ENCODE results near the gene HOXB8. TPM values are rescaled to one million over a fixed set of nuclear protein-coding genes. Genes with fewer than 3 reads are reported as not detected.

Gene HOXB8
- polyA plus RNA-seq: not detected

DNA sequence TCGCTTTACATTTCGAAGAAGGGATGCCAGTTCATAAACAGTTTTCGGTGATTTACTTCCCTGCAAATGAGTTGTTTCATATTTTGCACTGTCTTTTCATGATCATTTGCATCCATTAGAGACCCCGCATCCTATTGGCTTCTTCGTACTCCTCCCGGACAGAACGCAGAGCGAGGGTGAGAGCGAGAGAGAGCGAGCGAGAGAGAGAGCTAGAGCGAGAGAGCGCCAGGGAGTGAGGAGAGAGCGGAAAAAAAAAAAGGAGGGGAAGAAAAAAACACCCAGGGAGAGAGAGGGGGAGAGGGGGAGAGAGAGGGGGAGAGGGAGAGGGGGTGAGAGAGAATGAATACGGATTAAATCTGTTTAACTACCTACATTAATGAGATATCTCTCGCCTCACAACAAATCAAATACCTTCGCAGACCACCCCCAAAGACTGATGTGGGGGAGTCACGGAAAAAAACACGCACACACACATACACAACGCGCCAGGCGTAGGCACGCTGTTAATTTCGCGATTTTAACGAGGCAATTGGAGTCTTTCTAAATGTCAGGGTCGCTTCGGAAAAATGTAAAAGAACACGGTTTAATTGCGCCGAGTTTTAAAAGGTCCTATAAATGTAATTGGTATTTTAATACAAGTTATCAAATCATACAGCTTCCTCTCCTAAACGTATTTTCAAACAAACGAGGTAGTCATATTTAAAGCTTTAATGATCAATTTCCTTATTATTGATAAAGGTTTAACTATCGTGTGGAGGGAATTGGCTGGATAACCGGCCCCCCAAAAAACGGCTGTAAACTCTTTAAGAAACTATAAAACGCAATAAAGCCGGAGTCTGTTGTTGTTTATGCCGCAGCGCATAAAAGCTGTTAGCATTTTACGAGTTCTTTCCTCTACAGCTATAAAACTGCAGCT lies at the start of gene HOXB8:
HOXB8 (minus strand) TSS at position 246 of the 916 bp plus-strand sequence. CDS start 588 bp downstream, outside the sequence.
- DNase-seq: no peak
- H3K36me3 Mint-ChIP-seq: no peaks in the 10 kb centered on the region
- no peaks in the 10 kb centered on the region for H3K9me3 Mint-ChIP-seq
- peaks cover 63 to 81% (median 76%) of the 10 kb centered on the region in 3 donors for H3K27me3 Mint-ChIP-seq (ENCODE audit: low read depth in 3 of 3)
- H3K4me1 Mint-ChIP-seq: peaks cover 43 to 74% of the 10 kb centered on the region in 2 donors
- H3K27ac Mint-ChIP-seq: peak within 1 kb of the TSS in 3 of 6 donors; percentile 57 to 73 (median 65)
- H3K4me3 Mint-ChIP-seq: peak within 1 kb of the TSS in 4 of 5 donors; percentile 7 to 68 (median 18)

DNA sequence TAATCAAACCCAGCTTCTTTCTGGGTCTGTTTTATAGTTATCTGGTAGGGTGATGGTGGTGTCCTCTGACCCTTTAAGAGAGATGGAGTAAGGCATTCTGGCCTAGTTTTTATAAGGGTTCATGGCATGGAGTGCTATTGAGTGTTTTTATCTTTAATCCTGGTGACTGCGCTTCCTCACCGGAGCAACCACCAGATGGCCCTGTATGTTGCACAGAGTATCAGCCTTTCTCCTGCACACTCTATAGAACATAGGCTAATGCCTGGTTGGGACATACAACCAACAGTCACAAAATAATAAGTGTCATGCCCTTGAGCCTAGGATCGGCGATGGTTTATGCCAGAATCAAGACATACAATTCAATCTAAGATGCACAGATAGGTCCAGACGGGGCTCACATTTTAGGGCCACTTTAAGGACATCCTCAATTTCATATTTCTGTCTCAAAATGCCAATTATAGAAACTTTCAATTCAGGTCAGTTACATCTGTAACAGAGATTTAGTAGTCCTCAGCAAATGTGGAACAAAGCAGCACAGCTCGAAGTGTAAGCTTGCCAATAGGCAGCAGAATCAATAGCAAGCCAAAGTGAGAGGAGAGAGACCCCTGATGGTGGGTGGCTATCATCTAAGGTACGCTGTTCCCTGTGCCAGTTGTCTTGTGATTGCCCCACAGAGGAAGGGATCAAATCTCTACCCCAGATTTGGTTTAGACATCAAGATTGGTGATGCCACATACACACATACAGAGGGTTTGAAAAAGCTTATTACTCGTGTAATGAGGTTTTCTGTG lies 48.2 kb upstream of the HOXB8 start:
- Mint-ChIP-seq H3K9me3 (no peaks in the 10 kb centered on the region), H3K4me1 (no peaks in the 10 kb centered on the region), H3K27me3 (ENCODE audit: low read depth in 3 of 3) (peaks cover 0 to 2% (median 2%) of the 10 kb centered on the region in 3 donors), H3K27ac (no peak overlapping the region), H3K36me3 (no peaks in the 10 kb centered on the region), H3K4me3 (no peak overlapping the region)
- no peak for DNase-seq

DNA sequence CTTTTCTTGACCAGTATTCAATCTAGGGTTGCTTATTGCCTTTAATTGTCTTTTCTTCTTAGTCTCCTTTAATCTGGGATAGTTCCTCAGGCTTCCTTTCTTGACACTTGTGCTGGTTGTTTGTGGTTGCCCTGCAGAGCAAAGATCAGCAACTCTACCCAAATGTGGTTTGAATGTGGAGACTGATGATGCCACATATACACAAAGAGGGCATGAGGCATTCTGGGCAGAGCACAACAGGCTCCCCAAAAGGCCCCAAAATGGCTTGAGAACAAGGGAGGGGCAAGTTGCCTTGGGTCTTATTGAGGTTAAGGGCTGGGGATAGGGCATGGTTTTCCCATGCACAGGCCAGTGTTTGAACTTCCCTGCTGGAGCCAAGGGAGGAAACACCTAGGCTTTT lies 40.8 kb upstream of the HOXB8 start:
- Mint-ChIP-seq H3K4me1 (peaks cover 5 to 13% of the 10 kb centered on the region in 2 donors), H3K27ac (peak overlapping the region in 1 of 6 donors; percentile 50), H3K4me3 (no peak overlapping the region), H3K27me3 (ENCODE audit: low read depth in 3 of 3) (no peaks in the 10 kb centered on the region), H3K9me3 (no peaks in the 10 kb centered on the region), H3K36me3 (no peaks in the 10 kb centered on the region)
- DNase-seq: no peak

DNA sequence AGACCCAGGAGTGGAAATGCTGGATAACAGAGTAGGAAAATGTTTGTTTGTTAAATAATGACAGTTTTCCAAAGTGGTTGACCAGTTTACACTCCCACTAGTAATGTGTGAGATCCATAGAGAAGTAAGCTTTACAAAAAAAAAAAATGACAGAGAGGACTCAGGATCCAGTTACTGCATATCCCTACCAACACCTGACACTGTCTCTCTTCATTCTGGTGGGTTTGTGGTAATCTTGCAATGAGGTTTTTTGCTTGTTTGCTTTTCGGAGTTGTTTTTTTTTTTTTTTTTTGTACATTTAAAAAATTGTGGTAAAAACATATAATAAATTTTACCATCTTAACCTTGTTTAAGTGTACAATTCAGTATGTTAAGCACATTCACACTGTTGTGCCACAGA lies 34.6 kb upstream of the HOXB8 start:
- Mint-ChIP-seq H3K27me3 (ENCODE audit: low read depth in 3 of 3) (peaks cover 4 to 15% (median 11%) of the 10 kb centered on the region in 3 donors), H3K27ac (no peak overlapping the region), H3K4me1 (peaks cover 18 to 32% of the 10 kb centered on the region in 2 donors)

DNA sequence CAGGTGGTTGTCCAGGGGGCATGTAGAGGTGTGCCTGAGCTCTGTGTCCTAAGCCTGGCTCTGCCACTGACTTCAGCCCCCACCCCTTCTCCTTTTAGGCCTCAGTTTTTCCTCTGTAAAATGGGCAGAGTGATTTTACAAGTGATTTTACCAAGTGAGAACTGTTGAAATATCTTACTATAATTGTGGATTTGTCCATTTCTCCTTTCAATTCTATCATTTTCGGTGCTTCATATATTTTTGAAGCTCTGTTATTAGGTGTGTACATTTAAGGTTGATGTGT lies 32.8 kb upstream of the HOXB8 start:
- H3K9me3 Mint-ChIP-seq: no peaks in the 10 kb centered on the region
- no peaks in the 10 kb centered on the region for H3K36me3 Mint-ChIP-seq
- peaks cover 4 to 28% (median 24%) of the 10 kb centered on the region in 3 donors for H3K27me3 Mint-ChIP-seq (ENCODE audit: low read depth in 3 of 3)
- DNase-seq: no peak
- H3K4me3 Mint-ChIP-seq: peak overlapping the region; percentile 86 to 95 (median 91)
- H3K27ac Mint-ChIP-seq: peak overlapping the region in 2 of 6 donors; percentile 24 to 64
- H3K4me1 Mint-ChIP-seq: peaks cover 18 to 32% of the 10 kb centered on the region in 2 donors

More for the DNA sequence above, 34.6 kb upstream of the HOXB8 start:
- DNase-seq: no peak
- no peaks in the 10 kb centered on the region for H3K36me3 Mint-ChIP-seq
- no peak overlapping the region for H3K4me3 Mint-ChIP-seq
- no peaks in the 10 kb centered on the region for H3K9me3 Mint-ChIP-seq

DNA sequence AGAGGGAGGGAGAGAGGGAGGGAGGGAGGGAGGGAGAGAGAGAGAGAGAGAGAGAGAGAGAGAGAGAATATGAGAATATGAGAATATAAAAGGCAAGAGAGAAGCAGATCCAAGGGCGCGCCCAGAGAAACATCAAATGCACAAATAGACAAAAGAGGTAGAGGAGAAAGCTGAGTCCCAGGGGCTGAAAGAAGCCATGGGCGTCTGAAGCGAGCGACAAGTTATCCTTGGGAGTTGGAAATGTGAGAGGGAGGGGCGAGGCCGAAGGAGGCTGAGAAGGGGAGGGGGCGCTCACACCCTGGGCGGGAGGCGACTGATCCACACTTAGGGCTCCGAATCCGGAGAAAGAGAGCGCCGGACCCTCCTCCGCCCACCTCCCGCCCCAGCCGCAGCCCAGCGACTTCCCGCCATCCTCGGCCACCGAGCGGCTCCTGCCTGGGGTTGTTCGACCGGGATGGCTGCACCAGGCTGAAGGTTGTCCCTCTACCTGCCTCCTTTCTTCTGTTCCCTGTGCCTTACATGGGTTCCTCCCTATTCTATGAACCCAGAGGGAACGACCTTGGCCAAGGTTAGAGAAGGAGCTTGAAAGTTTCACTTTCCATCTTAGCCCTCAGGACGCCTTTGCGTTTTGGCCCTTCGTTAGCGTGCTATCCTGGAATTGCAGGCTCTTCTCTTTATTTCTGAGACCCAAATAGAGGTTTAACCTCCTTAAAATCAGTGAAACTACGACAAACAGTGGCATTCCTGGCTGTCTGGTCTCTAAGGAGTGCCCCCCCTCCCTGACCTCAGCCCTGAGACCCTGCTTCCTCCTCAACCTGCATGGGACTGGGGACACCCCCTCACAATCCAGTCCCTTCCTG lies 32.2 kb upstream of the HOXB8 start:
- Mint-ChIP-seq H3K4me1 (peaks cover 16 to 30% of the 10 kb centered on the region in 2 donors), H3K4me3 (peak overlapping the region; percentile 86 to 96 (median 92)), H3K27me3 (ENCODE audit: low read depth in 3 of 3) (peaks cover 8 to 29% (median 24%) of the 10 kb centered on the region in 3 donors), H3K36me3 (no peaks in the 10 kb centered on the region), H3K9me3 (no peaks in the 10 kb centered on the region), H3K27ac (peak overlapping the region in 3 of 6 donors; percentile 28 to 64 (median 46))
- DNase-seq: peak in 1 of 3 donors; percentile 23

DNA sequence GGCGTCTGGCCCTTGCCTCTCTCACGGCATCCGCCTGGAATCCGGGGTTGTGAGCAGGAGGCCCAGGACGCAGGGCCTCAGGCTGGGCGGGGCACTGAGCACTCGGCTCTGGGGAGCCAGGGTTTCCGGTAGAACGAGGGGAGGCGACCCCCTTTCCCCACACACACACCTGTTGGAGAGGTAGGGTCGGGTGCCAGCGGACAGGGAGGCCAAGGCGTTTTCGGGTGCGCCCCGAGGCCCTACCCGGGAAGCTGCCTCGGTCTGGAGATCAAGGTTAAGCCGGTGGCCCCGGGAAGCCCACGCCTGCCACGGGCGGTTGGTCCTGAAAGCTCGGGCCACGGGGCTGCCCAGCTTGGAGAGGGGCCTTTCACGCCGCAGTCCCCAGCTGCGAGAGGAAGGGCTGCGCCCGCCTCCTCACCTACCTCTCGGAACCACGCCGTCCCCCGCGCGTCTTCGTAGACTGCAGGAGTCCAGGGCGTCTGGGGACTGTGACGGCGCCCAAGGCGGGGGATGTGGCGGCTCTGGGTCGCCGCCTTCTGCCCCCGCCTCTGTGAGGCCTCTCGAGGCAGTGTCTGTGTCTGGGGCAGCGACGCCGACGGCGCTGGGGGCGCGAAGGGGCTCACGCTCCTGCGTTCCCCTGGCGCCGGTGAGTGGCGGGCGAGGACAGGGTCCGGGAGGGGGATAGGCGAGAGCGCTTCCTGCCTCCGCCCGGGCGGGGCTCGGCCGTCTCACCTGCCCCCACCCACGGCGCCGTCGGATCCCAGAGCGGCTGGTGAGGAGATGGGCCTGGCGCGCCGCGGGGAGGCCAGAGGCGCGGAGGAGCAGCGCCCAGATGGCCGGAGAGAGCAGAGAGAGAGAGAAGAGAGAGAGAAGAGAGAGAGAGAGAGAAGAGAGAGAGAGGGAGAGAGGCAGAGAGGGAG lies 31.4 kb upstream of the HOXB8 start:
- peaks cover 14 to 31% of the 10 kb centered on the region in 2 donors for H3K4me1 Mint-ChIP-seq
- peak; percentile 24 to 47 (median 46) for DNase-seq
- H3K4me3 Mint-ChIP-seq: peak overlapping the region; percentile 86 to 96 (median 92)
- H3K27me3 Mint-ChIP-seq (ENCODE audit: low read depth in 3 of 3): peaks cover 10 to 33% (median 25%) of the 10 kb centered on the region in 3 donors
- peak overlapping the region in 1 of 6 donors; percentile 46 for H3K27ac Mint-ChIP-seq
- peaks cover 0 to 1% (median 0%) of the 10 kb centered on the region in 3 donors for H3K36me3 Mint-ChIP-seq
- H3K9me3 Mint-ChIP-seq: no peaks in the 10 kb centered on the region

DNA sequence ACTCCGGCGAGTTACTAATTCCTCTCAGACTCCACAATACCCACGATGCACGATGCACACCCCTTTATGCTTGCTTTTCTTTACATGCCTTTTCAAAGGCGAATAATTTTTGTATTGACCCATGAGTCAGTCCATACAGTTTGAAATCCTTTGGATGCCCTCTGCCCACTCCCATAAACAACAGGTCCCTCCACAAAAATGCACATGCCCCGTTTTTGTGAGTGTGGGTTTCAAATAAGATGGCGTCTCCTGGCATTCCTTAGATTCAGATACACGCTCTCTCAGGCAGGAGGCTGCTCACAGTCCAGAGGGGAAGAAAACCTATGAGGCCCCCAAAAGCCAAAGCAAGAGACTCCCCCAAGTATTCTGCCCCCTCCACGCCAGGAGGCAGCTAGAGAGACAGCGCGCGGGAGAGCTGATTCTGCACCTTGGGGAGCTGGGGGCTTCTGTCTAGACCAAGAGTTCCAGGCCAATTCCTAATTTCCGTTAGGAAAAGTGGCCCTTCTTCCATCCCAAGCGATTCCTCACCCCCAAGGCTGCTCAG lies 30.6 kb upstream of the HOXB8 start:
- H3K27ac Mint-ChIP-seq: no peak overlapping the region
- peaks cover 0 to 5% (median 0%) of the 10 kb centered on the region in 3 donors for H3K36me3 Mint-ChIP-seq

DNA sequence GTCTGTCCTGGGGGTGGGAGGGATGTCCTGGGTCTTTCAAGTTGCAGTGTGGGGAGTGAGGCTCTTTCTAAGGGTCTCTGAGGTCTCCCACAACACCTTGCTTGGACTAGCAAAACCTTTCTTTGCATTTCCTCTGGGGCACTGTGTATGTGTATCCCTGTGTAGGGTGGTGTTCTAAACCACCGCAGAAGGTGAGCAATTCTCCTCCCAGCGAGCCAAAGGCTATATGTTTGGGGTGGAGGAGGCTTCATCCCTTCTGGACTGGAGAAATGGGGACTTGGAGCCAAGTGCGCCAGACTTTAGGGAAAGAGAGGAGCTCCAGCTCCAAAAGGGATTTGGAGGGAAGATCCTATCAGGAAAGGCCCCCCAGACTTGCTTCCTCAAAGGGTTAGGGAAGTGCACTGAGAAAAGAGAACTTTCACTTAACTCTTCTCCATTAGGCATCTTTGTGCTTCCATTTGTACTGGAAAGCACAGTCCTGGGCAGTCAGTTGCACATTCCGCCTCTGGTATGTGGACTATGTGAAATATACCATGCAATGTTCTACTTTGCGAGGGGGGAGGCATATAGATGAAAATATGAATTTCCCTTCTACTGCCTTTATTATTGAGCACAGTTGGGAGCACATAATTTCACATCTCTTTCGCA lies 29.9 kb upstream of the HOXB8 start:
- Mint-ChIP-seq H3K4me1 (peaks cover 14 to 33% of the 10 kb centered on the region in 2 donors), H3K9me3 (no peaks in the 10 kb centered on the region), H3K4me3 (peak overlapping the region in 4 of 5 donors; percentile 53 to 92 (median 69)), H3K36me3 (peaks cover 0 to 5% (median 0%) of the 10 kb centered on the region in 3 donors), H3K27me3 (ENCODE audit: low read depth in 3 of 3) (peaks cover 12 to 37% (median 25%) of the 10 kb centered on the region in 3 donors), H3K27ac (no peak overlapping the region)
- DNase-seq: no peak

More for the DNA sequence above, 30.6 kb upstream of the HOXB8 start:
- no peak for DNase-seq
- peaks cover 12 to 37% (median 25%) of the 10 kb centered on the region in 3 donors for H3K27me3 Mint-ChIP-seq (ENCODE audit: low read depth in 3 of 3)
- peak overlapping the region; percentile 53 to 92 (median 70) for H3K4me3 Mint-ChIP-seq
- H3K4me1 Mint-ChIP-seq: peaks cover 14 to 33% of the 10 kb centered on the region in 2 donors
- H3K9me3 Mint-ChIP-seq: no peaks in the 10 kb centered on the region

DNA sequence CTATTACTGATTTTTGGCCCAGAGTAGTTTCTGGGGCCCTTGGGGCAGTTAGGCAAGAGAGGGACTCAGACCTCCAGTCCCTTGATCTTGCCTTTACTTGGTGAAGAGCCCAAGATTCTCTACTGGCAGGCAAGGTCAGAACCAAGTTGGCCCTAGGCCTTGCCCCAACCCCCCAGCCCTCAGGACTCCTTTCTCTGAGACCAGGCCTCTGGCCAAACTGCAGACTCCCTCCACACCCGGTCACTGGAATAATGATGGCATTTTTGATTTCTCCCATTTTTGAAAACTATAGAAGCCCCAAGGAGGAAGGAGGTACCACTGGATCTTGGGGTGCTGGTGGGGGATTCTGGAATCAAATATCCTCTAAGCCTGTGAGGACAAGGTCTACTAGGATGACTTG lies 29.1 kb upstream of the HOXB8 start:
- DNase-seq: no peak
- Mint-ChIP-seq H3K9me3 (no peaks in the 10 kb centered on the region), H3K4me3 (peak overlapping the region in 1 of 5 donors; percentile 8), H3K36me3 (peaks cover 0 to 7% (median 0%) of the 10 kb centered on the region in 3 donors), H3K27me3 (ENCODE audit: low read depth in 3 of 3) (peaks cover 18 to 41% (median 25%) of the 10 kb centered on the region in 3 donors), H3K4me1 (peaks cover 14 to 33% of the 10 kb centered on the region in 2 donors), H3K27ac (no peak overlapping the region)

DNA sequence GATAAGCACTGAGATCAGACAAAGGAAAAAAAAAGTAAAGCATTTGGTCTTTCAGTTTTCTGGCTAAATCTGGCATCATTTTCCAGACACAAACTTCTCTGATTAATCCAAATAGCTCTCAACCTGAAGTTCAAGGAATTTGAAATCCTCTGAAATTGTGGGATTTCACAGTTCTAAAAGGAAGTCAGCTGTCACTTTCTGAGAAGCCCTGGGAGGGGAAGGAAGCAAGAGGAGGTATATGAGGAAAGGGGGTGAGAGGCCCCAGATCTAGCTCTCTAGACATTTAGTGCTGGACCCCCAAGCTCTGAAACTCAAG lies 28.6 kb upstream of the HOXB8 start:
- H3K9me3 Mint-ChIP-seq: no peaks in the 10 kb centered on the region
- peaks cover 14 to 33% of the 10 kb centered on the region in 2 donors for H3K4me1 Mint-ChIP-seq
- peaks cover 0 to 7% (median 0%) of the 10 kb centered on the region in 3 donors for H3K36me3 Mint-ChIP-seq
- no peak for DNase-seq
- peaks cover 18 to 42% (median 28%) of the 10 kb centered on the region in 3 donors for H3K27me3 Mint-ChIP-seq (ENCODE audit: low read depth in 3 of 3)
- H3K4me3 Mint-ChIP-seq: no peak overlapping the region
- H3K27ac Mint-ChIP-seq: no peak overlapping the region

Data from immature natural killer cell (primary cell).